SH-SY5Y (cell line): Measurements from ENCODE around the gene NCL.

ENCODE experiments used
- GATA2 ChIP-seq: IDR thresholded peaks from 2 replicates; pipeline ENCODE4 v1.6.1; 2011; ENCODE audit warnings: mild to moderate bottlenecking, low read depth, low read length
- GATA3 ChIP-seq: IDR thresholded peaks from 2 replicates; pipeline ENCODE4 v1.6.1; 2011; ENCODE audit warnings: low read depth, mild to moderate bottlenecking, low read length, moderate library complexity

DNA sequence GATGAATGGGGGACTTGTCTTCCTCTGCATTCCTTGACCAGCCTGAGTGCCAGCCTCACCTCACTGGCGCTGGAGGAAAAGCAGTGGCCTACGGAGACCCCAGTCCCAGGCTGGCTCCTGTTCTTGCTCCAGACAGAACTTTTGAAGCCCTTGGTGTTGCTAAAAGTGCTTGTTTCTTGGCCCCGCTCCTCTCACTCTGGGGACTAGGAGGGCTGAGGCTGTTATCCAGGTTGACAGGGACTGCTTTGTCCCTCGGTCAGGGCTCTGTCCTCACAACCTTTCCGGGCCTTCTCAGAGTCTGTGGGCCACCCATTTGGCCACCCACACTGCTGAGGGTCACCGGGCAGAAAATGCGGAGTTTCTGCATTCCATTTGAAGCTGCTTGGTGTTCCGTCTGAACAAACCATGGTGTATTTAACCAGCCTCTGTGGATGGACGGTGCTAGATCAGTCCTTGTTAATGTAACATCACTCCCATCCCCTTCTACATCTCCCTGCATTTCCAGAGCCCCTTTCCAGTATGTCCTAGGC, 43.2 kb downstream of the NCL start:
- no peak for TF ChIP-seq GATA2
- no peak for TF ChIP-seq GATA3
